ENCODE measurements around the gene PNMA8C. TPM values are rescaled to one million over a fixed set of nuclear protein-coding genes. Genes with fewer than 3 reads are reported as not detected.
"Not testable (repeated sequence)": the region's sequence is repeated elsewhere in the genome, so short reads cannot be mapped to it uniquely, and the experiment has no call there.

The PNMA8C gene
- total RNA-seq, 6 experiments from 2014 or later, result 0.05 to 0.09 (median 0.07) TPM; not detected in 3

GRCh38 chr19:46404055-46404752 is 24.5 kb downstream of the PNMA8C start:
- no peaks in the 10 kb centered on the region for H3K36me3 Mint-ChIP-seq (ENCODE audit: low read depth)
- H3K27ac Mint-ChIP-seq, result peak overlapping the region; percentile 64
- H3K27me3 Mint-ChIP-seq (ENCODE audit: insufficient read depth), result peaks cover 16% of the 10 kb centered on the region
- H3K4me3 Mint-ChIP-seq, result peak overlapping the region; percentile 87
- H3K4me1 Mint-ChIP-seq (ENCODE audit: low read depth), result peaks cover 35% of the 10 kb centered on the region
- TF ChIP-seq CTCF (IDR thresholded peaks at IDR 0.05), result peak; percentile 69
- no peak for DNase-seq
- H3K9me3 Mint-ChIP-seq, result no peaks in the 10 kb centered on the region

- Mint-ChIP-seq H3K27me3 (ENCODE audit: insufficient read depth) (peaks cover 10% of the 10 kb centered on the region), H3K4me1 (ENCODE audit: low read depth) (peaks cover 22% of the 10 kb centered on the region), H3K4me3 (no peak overlapping the region), H3K9me3 (no peaks in the 10 kb centered on the region), H3K36me3 (ENCODE audit: low read depth) (no peaks in the 10 kb centered on the region), H3K27ac (no peak overlapping the region)
- no peak for DNase-seq
- TF ChIP-seq CTCF (IDR thresholded peaks at IDR 0.05), result no peak
Observed at GRCh38 chr19:46402725-46403124, 26.0 kb downstream of the PNMA8C start.

- H3K9me3 Mint-ChIP-seq; H3K4me3 Mint-ChIP-seq; H3K36me3 Mint-ChIP-seq (ENCODE audit: low read depth); H3K27me3 Mint-ChIP-seq (ENCODE audit: insufficient read depth); H3K27ac Mint-ChIP-seq; DNase-seq: not testable (repeated sequence)
- H3K4me1 Mint-ChIP-seq (ENCODE audit: low read depth), result peaks cover 29% of the 10 kb centered on the region
Observed at GRCh38 chr19:46397801-46398479, 30.8 kb downstream of the PNMA8C start.

- TF ChIP-seq CTCF (IDR thresholded peaks at IDR 0.05), result no peak
- Mint-ChIP-seq H3K27ac (peak overlapping the region; percentile 67; the same call in 1 of the 2 replicates), H3K9me3 (peaks cover 4% of the 10 kb centered on the region), H3K27me3 (ENCODE audit: insufficient read depth) (peaks cover 4% of the 10 kb centered on the region), H3K36me3 (ENCODE audit: low read depth) (peaks cover 12% of the 10 kb centered on the region), H3K4me1 (ENCODE audit: low read depth) (peaks cover 40% of the 10 kb centered on the region), H3K4me3 (no peak overlapping the region)
- DNase-seq, result peak; percentile 43
Observed at GRCh38 chr19:46394402-46394797, 34.3 kb downstream of the PNMA8C start.

GRCh38 chr19:46393456-46394401 is 35.0 kb downstream of the PNMA8C start:
- Mint-ChIP-seq H3K27me3 (ENCODE audit: insufficient read depth) (peaks cover 7% of the 10 kb centered on the region), H3K27ac (no peak overlapping the region), H3K36me3 (ENCODE audit: low read depth) (peaks cover 19% of the 10 kb centered on the region), H3K9me3 (peaks cover 9% of the 10 kb centered on the region), H3K4me3 (no peak overlapping the region), H3K4me1 (ENCODE audit: low read depth) (peaks cover 40% of the 10 kb centered on the region)
- TF ChIP-seq CTCF (IDR thresholded peaks at IDR 0.05), result no peak
- no peak for DNase-seq

Data from HFFc6 (cell line).